HEK293T (cell line): ENCODE measurements around the gene ZNF236.

Source experiments
- CTCF ChIA-PET: fragments of 350-600 bp; formaldehyde crosslinking; extraction: SDS; loops from one replicate; lab custom pipeline; 2021; ENCODE audit warnings: antibody characterized with exemption, inconsistent platforms; lab: Yijun Ruan, JAX
- POLR2A ChIA-PET: fragments of 350-600 bp; formaldehyde crosslinking; extraction: SDS; loops from one replicate; lab custom pipeline; 2020; ENCODE audit warnings: antibody characterized with exemption, inconsistent platforms; lab: Yijun Ruan, JAX
- DNase-seq: peaks from one replicate; pipeline ENCODE4 v3.0.0; 2012; ENCODE audit warnings: mixed read lengths; ENCODE audit errors: extremely low spot score
- ARNT ChIP-seq: fragments of 450-650 bp; IDR thresholded peaks from 2 replicates; pipeline ENCODE4 v1.6.1; 2017; ENCODE audit warnings: mild to moderate bottlenecking
- BHLHE40 ChIP-seq: fragments of 450-650 bp; IDR thresholded peaks from 2 replicates; pipeline ENCODE4 v1.6.1; 2016; ENCODE audit warnings: mild to moderate bottlenecking, moderate library complexity, borderline replicate concordance
- CTBP1 ChIP-seq: fragments of 450-650 bp; IDR thresholded peaks from 2 replicates; pipeline ENCODE4 v1.6.1; 2016; ENCODE audit warnings: borderline replicate concordance
- ELF4 ChIP-seq: fragments of 450-650 bp; IDR thresholded peaks from 2 replicates; pipeline ENCODE4 v1.6.1; 2017; ENCODE audit warnings: antibody characterized with exemption
- FOXA1 ChIP-seq: fragments of 450-650 bp; IDR thresholded peaks from 2 replicates; pipeline ENCODE4 v1.6.1; 2016; ENCODE audit warnings: mild to moderate bottlenecking
- FOXK2 ChIP-seq: fragments of 450-650 bp; IDR thresholded peaks from 2 replicates; pipeline ENCODE4 v1.6.1; 2016; ENCODE audit warnings: mild to moderate bottlenecking
- FOXM1 ChIP-seq: fragments of 450-650 bp; IDR thresholded peaks from 2 replicates; pipeline ENCODE4 v1.6.1; 2017; ENCODE audit warnings: mild to moderate bottlenecking, borderline replicate concordance
- HDGF ChIP-seq: fragments of 450-650 bp; IDR thresholded peaks from 2 replicates; pipeline ENCODE4 v1.6.1; 2017; ENCODE audit warnings: antibody characterized with exemption, borderline replicate concordance
- L3MBTL2 ChIP-seq: fragments of 450-650 bp; conservative IDR thresholded peaks from 2 replicates; pipeline ENCODE4 v1.6.1; 2016; ENCODE audit warnings: mild to moderate bottlenecking
- LEF1 ChIP-seq: fragments of 450-650 bp; IDR thresholded peaks from 2 replicates; pipeline ENCODE4 v1.6.1; 2017; ENCODE audit warnings: mild to moderate bottlenecking, borderline replicate concordance
- NFRKB ChIP-seq: fragments of 450-650 bp; IDR thresholded peaks from 2 replicates; pipeline ENCODE4 v1.6.1; 2016; ENCODE audit warnings: mild to moderate bottlenecking, moderate library complexity
- SP1 ChIP-seq: fragments of 450-650 bp; IDR thresholded peaks from 2 replicates; pipeline ENCODE4 v1.6.1; 2017
- SUZ12 ChIP-seq: fragments of 450-650 bp; IDR thresholded peaks from 2 replicates; pipeline ENCODE4 v1.6.1; 2016; ENCODE audit warnings: mild to moderate bottlenecking
- TARDBP ChIP-seq: fragments of 450-650 bp; IDR thresholded peaks from 2 replicates; pipeline ENCODE4 v1.6.1; 2016
- ZNF384 ChIP-seq: fragments of 450-650 bp; IDR thresholded peaks from 2 replicates; pipeline ENCODE4 v1.6.1; 2016
- TF ChIP-seq, protein P1 (sequence below): fragments of 450-650 bp; IDR thresholded peaks from 2 replicates; pipeline ENCODE4 v1.6.1; 2016

The ZNF236 gene

DNA sequence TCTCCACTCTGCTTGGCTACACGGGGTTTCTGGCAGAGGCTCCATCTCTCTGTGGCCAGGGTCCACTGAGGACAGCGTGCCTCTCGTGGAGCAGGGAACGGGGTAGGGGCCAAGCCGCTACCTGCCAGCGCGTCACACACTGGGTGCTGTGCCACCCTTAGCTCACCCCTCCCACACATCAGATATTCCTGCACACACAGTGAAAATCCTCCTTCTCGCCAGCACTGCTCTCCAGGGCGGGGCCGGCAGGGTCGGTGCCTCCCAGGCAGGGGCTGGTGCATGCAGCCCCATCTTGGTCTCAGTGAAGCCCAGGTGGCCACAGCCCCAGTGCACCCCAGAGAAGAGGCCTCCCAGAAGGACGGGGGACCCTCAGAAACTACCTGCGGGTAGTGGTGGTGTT, 185.6 kb downstream of the ZNF236 start:
- TF ChIP-seq SUZ12 (no peak), ZNF384 (no peak), SP1 (no peak), ELF4 (no peak), LEF1 (no peak), TARDBP (no peak), L3MBTL2 (no peak), CTBP1 (no peak)

DNA sequence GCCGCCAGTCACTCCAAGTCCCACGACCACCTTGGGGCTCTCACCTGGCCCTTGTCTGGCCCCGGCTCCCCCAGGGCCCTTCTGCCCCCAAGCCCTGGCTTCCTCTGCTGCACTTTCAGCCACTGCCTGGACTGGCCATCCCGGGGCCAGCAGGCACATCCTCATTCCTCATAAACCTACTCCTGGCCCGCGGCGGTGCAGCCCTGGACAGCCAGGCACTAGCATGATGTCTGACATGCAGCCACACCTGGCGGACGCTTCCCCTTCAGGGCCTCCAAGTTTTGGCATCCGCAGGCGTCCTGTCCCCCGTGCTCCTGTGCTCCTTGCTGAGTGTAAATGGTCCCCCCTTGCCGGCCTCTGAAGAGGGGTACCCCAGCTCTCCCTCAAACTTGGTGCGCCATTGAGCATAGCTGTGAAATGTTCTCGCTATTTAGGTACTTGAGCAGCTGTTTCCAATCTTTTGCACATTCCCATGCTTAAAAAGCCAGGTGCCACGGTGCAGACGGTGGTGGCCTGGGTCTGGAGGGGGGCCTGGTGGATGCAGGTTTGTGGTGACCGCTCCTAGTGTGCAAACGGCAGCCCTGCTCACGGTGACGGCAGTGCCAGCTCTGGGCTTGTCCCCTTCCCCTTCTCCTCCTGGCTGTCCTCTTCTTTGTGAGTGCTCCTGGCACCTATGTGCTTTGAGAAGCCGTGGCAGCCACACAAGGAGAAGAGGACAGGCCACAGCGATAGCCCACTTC, 186.4 kb downstream of the ZNF236 start:
- CTCF ChIA-PET: interaction anchor here (0.6 kb wide), 2 partner anchors 8 to 10 kb away, joined by 4 read pairs; no protein-coding TSS in a partner anchor
- POLR2A ChIA-PET: no interaction called here
- TF ChIP-seq CTBP1: no peak
- no peak for TF ChIP-seq FOXA1
- no peak for TF ChIP-seq ELF4
- TF ChIP-seq NFRKB: no peak
- no peak for TF ChIP-seq TARDBP
- TF ChIP-seq ARNT: no peak
- TF ChIP-seq HDGF: no peak
- TF ChIP-seq LEF1: no peak
- TF ChIP-seq L3MBTL2: no peak
- DNase-seq: no peak

More for the DNA sequence above, 185.6 kb downstream of the ZNF236 start:
- no peak for DNase-seq
- ChIA-PET POLR2A (no interaction called here), CTCF (no interaction called here)

DNA sequence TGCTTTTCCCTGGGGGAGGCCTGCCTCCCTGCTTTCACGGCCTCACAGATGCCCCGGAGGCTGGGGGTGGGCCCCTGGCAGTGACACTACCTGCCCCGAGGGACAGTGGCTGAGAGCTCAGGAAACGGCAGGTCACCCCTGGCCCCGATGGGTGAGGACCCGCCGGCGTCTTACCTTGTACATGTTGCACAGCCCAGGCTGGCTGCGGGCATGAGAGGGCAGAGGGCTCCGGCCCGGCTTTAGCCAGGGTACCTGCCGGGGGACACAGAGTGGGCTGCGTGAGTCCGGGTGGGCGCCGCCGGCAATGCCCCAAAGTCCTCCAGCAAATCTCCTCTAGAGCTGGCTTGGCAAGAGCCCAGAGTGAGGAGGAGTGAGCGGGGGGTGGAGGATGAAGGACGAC, 187.3 kb downstream of the ZNF236 start:
- ChIA-PET CTCF (interaction anchor here (0.6 to 1.4 kb wide), 2 partner anchors 9 kb away, joined by 4 to 6 read pairs; no protein-coding TSS in a partner anchor), POLR2A (no interaction called here)
- no peak for DNase-seq
- TF ChIP-seq BHLHE40 (no peak), ZNF384 (no peak), TARDBP (no peak), ELF4 (no peak), FOXK2 (no peak), SUZ12 (no peak), CTBP1 (no peak), ARNT (no peak), FOXA1 (no peak), LEF1 (no peak), NFRKB (no peak)
- TF ChIP-seq, protein P1, sequence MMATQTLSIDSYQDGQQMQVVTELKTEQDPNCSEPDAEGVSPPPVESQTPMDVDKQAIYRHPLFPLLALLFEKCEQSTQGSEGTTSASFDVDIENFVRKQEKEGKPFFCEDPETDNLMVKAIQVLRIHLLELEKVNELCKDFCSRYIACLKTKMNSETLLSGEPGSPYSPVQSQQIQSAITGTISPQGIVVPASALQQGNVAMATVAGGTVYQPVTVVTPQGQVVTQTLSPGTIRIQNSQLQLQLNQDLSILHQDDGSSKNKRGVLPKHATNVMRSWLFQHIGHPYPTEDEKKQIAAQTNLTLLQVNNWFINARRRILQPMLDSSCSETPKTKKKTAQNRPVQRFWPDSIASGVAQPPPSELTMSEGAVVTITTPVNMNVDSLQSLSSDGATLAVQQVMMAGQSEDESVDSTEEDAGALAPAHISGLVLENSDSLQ: no peak

DNA sequence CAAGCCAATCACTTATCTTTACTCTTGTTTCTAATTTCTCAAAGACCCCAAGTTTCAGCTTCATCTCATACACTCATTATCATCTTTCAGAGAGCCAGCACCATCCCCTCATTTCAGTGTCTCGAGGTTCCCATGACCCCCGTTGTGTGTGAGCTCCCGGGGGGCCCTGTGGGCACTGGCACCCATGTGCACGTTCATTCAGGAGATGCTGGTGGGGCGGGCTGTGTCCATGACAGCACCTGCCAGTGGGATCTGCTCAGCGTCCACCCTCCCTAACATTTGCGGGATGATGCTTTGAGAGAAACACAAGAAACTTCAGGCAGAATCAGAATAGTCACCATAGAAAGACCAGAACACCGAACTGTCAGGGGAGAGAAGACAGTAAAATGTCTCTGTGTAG, 189.8 kb downstream of the ZNF236 start:
- POLR2A ChIA-PET: no interaction called here
- TF ChIP-seq NFRKB: no peak
- TF ChIP-seq SUZ12: no peak
- no peak for TF ChIP-seq ELF4
- no peak for TF ChIP-seq ARNT
- TF ChIP-seq CTBP1: no peak
- TF ChIP-seq, protein P1: no peak
- TF ChIP-seq LEF1: no peak
- CTCF ChIA-PET: interaction anchor here (0.7 kb wide), 1 partner anchor 11 kb away, joined by 3 read pairs; no protein-coding TSS in a partner anchor

DNA sequence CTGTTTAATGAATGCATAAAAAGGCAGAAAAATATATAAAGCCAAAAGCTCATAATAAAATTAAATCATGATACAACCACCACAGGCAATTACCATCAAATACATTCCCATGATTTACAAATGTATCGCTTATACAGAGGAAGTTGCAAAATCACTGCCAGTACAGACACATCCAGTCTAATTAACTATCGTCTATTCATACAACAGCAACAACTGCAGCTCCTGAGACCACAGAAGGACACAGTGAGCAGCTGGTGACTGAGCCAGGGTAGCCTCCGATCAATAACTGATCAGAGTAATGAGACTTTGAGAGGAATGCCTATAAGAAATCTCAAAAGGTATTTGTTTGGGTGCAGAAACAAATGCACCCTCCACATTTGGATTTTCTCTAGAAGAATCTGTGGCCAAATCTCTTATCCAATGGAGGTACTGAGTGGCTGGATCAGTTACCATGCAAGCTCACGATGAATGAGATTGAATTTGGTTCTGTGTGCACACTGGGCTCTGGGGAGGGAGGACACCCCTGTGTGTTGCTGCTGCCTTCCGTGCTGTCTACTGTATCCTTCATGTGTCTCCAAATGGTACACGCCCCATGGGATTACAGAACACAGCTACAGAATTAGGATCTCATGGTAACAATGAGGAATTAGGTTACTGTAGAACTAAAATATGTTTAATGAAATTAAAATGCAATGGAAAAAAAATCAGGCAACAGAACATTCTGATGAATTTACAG, 190.6 kb downstream of the ZNF236 start:
- ChIA-PET POLR2A (no interaction called here), CTCF (no interaction called here)
- TF ChIP-seq ZNF384: no peak
- TF ChIP-seq ARNT: no peak
- TF ChIP-seq SP1: no peak
- no peak for TF ChIP-seq CTBP1
- no peak for TF ChIP-seq HDGF
- TF ChIP-seq SUZ12: no peak
- no peak for TF ChIP-seq LEF1
- no peak for TF ChIP-seq NFRKB
- no peak for TF ChIP-seq BHLHE40
- TF ChIP-seq, protein P1: no peak
- TF ChIP-seq FOXA1: no peak
- no peak for TF ChIP-seq FOXM1
- no peak for TF ChIP-seq ELF4
- no peak for TF ChIP-seq TARDBP
- no peak for TF ChIP-seq FOXK2
- TF ChIP-seq L3MBTL2: no peak
- DNase-seq: no peak

More for the DNA sequence above, 189.8 kb downstream of the ZNF236 start:
- no peak for DNase-seq
